OCI-LY3 (cell line): ENCODE measurements around the gene CALM1.

Experiments used
- H2AFZ ChIP-seq: fragments of 200-600, 300-600 bp; shearing (Covaris generic); 2 replicates; pipeline ENCODE4 v1.6.0; 2014; ENCODE audit warnings: antibody characterized with exemption, low read depth, low read length
- H3K27ac ChIP-seq: fragments of 200-600, 300-600 bp; sonication (generic); 2 replicates; pipeline ENCODE4 v1.5.1; 2014; ENCODE audit warnings: mild to moderate bottlenecking, low read length, moderate library complexity, mixed read lengths
- H3K27me3 ChIP-seq: fragments of 200-600, 300-600 bp; sonication (generic); 2 replicates; pipeline ENCODE4 v1.6.1; 2014; ENCODE audit warnings: low read depth, low read length, mixed read lengths
- H3K36me3 ChIP-seq: fragments of 200-600, 300-600 bp; sonication (generic); replicated peaks from 2 replicates; pipeline ENCODE3; 2014; ENCODE audit warnings: low read depth, low read length, mixed read lengths
- H3K4me1 ChIP-seq: fragments of 300-600, 200-600 bp; sonication (generic); 2 replicates; pipeline ENCODE4 v1.6.1; 2014; ENCODE audit warnings: low read length, mixed read lengths
- H3K4me2 ChIP-seq: fragments of 200-600, 300-600 bp; sonication (generic); 2 replicates; pipeline ENCODE4 v1.6.1; 2014; ENCODE audit warnings: low read length, mixed read lengths
- H3K4me3 ChIP-seq: fragments of 300-600, 200-600 bp; sonication (generic); 2 replicates; pipeline ENCODE4 v1.5.1; 2014; ENCODE audit warnings: antibody characterized with exemption, mild to moderate bottlenecking, low read length, moderate library complexity
- H3K79me2 ChIP-seq: fragments of 300-600, 200-600 bp; shearing (Covaris generic); 2 replicates; pipeline ENCODE4 v1.6.1; 2014; ENCODE audit warnings: mild to moderate bottlenecking, low read length, mixed read lengths
- H3K9ac ChIP-seq: fragments of 300-600, 200-600 bp; shearing (Covaris generic); 2 replicates; pipeline ENCODE4 v1.6.0; 2014; ENCODE audit warnings: mild to moderate bottlenecking, low read length, moderate library complexity
- H3K9me3 ChIP-seq: fragments of 200-600, 300-600 bp; shearing (Covaris generic); 2 replicates; pipeline ENCODE4 v1.6.1; 2014; ENCODE audit warnings: low read length, mixed read lengths; ENCODE audit not compliant: insufficient read depth
- H4K20me1 ChIP-seq: fragments of 200-600, 300-600 bp; sonication (generic); 2 replicates; pipeline ENCODE4 v1.6.1; 2016; ENCODE audit warnings: low read length, mixed read lengths; ENCODE audit not compliant: insufficient read depth
- CTCF ChIP-seq: fragments of 200-600, 300-600 bp; sonication (generic); IDR thresholded peaks from 2 replicates; pipeline ENCODE4 v1.5.1; 2014; ENCODE audit warnings: antibody characterized with exemption, low read length, low read depth
- EZH2phosphoT487 ChIP-seq: fragments of 200-600 bp; shearing (Covaris generic); IDR thresholded peaks from 2 replicates; pipeline ENCODE4 v1.6.1; 2018; ENCODE audit warnings: antibody characterized with exemption, mixed run types, low read depth

CALM1 gene

GRCh38 chr14:90381011-90381786 lies 15.6 kb upstream of the CALM1 start:
- H2AFZ ChIP-seq = no peak overlapping the region
- H3K27me3 ChIP-seq = no peaks in the 10 kb centered on the region
- no peaks in the 10 kb centered on the region for H3K9me3 ChIP-seq
- H3K4me2 ChIP-seq = peak overlapping the region; percentile 91
- H3K79me2 ChIP-seq = no peaks in the 10 kb centered on the region
- H3K27ac ChIP-seq = no peak overlapping the region
- no peaks in the 10 kb centered on the region for H3K36me3 ChIP-seq
- TF ChIP-seq EZH2phosphoT487 (no peak), CTCF (no peak)
- H3K4me1 ChIP-seq = peaks cover 17% of the 10 kb centered on the region
- no peaks in the 10 kb centered on the region for H4K20me1 ChIP-seq
- no peak overlapping the region for H3K9ac ChIP-seq
- H3K4me3 ChIP-seq = no peak overlapping the region

- no peak for TF ChIP-seq EZH2phosphoT487
- no peak for TF ChIP-seq CTCF
- H3K4me3 ChIP-seq = peak overlapping the region; percentile 88
- no peaks in the 10 kb centered on the region for H3K27me3 ChIP-seq
- H4K20me1 ChIP-seq = no peaks in the 10 kb centered on the region
- H3K4me2 ChIP-seq = peak overlapping the region; percentile 91
- H3K4me1 ChIP-seq = peaks cover 17% of the 10 kb centered on the region
- H3K36me3 ChIP-seq = no peaks in the 10 kb centered on the region
- no peak overlapping the region for H3K27ac ChIP-seq
- no peaks in the 10 kb centered on the region for H3K79me2 ChIP-seq
- peak overlapping the region; percentile 94 for H2AFZ ChIP-seq
- no peaks in the 10 kb centered on the region for H3K9me3 ChIP-seq
- H3K9ac ChIP-seq = peak overlapping the region; percentile 93
Observed at GRCh38 chr14:90381999-90382451, 14.8 kb upstream of the CALM1 start.

DNA sequence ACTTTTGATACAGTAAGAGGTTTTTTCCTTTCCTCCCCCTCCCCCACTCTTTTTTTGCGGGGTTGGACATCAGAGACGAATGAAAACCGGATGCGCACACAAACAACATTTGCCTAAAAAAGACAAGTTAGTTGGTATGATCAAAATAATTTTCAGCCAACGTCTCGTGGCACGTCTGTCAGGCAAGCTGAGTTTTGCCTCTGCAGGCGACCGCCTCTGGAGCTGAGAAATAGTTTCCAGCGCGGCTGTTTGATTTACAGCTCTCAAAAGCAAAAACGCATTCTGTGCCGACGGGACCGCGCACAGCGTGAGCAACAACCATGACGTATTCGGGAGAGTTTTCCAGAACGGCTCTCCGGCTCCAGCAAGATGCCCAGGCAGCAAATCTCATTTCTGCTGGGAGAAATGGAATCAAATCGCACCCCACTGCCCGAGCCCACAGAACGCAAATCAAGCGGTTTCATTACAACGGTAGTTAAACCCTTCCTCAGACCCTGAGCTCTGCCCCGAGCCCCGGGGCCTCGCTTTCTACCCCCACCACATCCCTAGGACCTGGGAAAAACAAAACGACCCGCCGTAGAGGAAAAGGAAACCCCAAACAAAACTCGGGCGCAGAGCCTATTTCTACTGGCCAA lies 14.2 kb upstream of the CALM1 start:
- Histone ChIP-seq H3K27ac (peak overlapping the region; percentile 75), H3K4me3 (peak overlapping the region; percentile 88), H3K4me1 (peaks cover 17% of the 10 kb centered on the region), H3K27me3 (no peaks in the 10 kb centered on the region), H3K9ac (peak overlapping the region; percentile 93), H4K20me1 (no peaks in the 10 kb centered on the region), H3K36me3 (no peaks in the 10 kb centered on the region), H2AFZ (peak overlapping the region; percentile 94), H3K79me2 (no peaks in the 10 kb centered on the region), H3K9me3 (no peaks in the 10 kb centered on the region), H3K4me2 (peak overlapping the region; percentile 91)
- no peak for TF ChIP-seq CTCF
- TF ChIP-seq EZH2phosphoT487 = no peak

DNA sequence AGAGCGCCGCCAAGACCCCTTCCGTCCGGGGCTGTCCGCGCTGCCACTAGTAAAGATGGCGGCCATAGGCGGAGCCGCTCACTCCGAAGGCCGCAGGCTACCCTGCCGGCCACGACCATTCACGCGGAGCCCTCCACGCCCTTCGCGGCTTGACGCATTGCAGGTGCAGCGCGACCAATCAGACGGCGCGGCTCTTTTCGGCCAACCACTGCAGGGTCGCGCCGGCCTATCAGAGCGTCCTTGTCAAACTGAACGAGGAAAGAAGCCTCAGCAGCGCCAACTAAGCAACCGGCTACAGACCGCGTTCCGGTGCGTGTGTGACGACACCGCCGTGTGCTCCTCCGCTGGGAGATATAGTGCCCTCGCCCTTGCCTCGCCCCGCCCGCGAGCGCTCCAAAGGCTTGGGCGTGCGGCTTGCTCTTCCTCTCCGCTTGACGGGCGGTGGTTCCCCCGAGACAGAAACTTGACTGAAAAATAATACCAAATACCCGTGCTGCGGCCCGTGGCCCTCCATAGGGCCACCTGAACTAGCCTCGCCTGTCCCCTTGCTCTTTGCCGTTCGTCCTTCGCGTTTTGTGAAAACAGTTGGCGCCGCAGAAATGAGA lies 13.6 kb upstream of the CALM1 start:
- Histone ChIP-seq H3K9me3 (no peaks in the 10 kb centered on the region), H3K27me3 (no peaks in the 10 kb centered on the region), H3K4me1 (peaks cover 17% of the 10 kb centered on the region), H3K4me2 (peak overlapping the region; percentile 93), H2AFZ (peak overlapping the region; percentile 96), H3K9ac (peak overlapping the region; percentile 98), H3K79me2 (no peaks in the 10 kb centered on the region), H3K36me3 (no peaks in the 10 kb centered on the region), H3K27ac (peak overlapping the region; percentile 80), H3K4me3 (peak overlapping the region; percentile 90), H4K20me1 (no peaks in the 10 kb centered on the region)
- TF ChIP-seq CTCF (no peak), EZH2phosphoT487 (no peak)
